ENCODE measurements around the gene MYBPH.

The MYBPH gene

GRCh38 chr1:203166192-203166940, 9.3 kb downstream of the MYBPH start:
- no peak for DNase-seq (ENCODE audit: low read depth)

DNA sequence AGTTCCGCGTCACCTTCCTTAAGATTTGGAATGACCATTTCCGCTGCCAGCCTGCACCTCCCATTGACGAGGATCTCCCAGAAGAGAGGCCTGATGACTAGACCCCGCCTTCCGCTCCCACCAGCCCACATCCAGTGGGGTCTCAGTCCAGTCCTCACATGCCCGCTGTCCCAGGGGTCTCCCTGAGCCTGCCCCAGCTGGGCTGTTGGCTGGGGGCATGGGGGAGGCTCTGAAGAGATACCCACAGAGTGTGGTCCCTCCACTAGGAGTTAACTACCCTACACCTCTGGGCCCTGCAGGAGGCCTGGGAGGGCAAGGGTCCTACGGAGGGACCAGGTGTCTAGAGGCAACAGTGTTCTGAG, 9.8 kb downstream of the MYBPH start:
- no peak for DNase-seq (ENCODE audit: low read depth)

GRCh38 chr1:203165101-203165799, 10.4 kb downstream of the MYBPH start:
- DNase-seq (ENCODE audit: low read depth) = no peak

- no peak for DNase-seq (ENCODE audit: low read depth)
Measured at GRCh38 chr1:203163891-203164635, 11.6 kb downstream of the MYBPH start.

DNA sequence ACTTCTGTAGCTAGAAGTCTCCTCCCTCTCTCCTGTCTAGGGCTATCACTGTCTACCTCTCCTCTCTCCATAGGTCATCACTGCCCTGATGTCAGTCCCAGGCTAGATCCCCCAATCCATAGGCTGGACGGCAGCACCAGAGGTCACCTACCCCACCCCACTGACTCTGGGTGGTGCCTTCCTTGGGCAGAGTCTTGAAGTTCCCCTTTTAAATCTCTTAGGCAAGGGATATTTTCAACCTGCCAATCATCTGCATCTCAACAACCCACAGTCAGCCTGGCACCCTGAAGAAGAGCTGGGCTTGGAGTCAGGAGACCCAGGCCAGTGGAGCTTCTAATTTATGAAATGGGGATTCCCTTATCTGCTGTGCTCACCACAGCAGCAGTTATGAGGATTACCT, 13.2 kb downstream of the MYBPH start:
- DNase-seq (ENCODE audit: low read depth) = no peak

DNA sequence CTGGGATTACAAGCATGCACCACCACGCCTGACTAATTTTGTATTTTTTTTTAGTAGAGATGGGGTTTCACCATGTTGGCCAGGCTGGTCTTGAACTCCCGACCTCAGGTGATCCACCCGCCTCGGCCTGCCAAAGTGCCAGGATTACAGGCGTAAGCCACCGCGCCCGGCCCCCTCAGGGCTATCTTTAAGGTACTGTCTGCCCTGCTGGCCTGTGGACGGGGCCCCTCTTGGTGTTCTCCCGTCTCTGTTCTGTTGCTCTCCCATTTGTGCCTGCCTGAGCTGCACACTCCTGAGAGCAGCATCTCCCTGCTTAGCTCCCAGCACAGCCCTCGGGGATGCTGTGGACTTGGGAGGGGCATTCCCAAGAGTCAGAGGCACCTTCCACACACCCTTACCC, 13.9 kb downstream of the MYBPH start:
- DNase-seq (ENCODE audit: low read depth) = no peak

DNA sequence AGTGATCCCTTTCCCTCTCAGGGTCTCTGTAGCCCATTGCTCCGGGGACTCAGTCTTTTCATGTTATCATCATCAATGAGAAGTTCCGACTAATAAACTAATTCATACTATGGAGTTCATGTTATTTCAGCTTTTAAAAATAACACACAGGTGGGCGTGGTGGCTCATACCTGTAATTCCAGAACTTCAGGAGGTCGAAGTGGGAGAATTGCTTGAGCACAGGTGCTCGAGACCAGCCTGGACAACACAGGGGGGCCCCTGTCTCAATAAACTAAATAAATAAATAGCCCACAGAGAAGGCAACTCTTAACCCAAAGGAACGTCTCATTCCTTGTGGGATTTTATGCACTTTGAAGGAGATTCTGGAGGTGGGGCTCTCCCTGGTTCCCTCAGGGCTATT, 14.5 kb downstream of the MYBPH start:
- DNase-seq (ENCODE audit: low read depth) = no peak

- DNase-seq (ENCODE audit: low read depth) = no peak
Measured at GRCh38 chr1:203159844-203160243, 15.8 kb downstream of the MYBPH start.

GRCh38 chr1:203158960-203159665, 16.5 kb downstream of the MYBPH start:
- no peak for DNase-seq (ENCODE audit: low read depth)

- DNase-seq (ENCODE audit: low read depth) = no peak
Measured at GRCh38 chr1:203158423-203158822, 17.2 kb downstream of the MYBPH start.

DNA sequence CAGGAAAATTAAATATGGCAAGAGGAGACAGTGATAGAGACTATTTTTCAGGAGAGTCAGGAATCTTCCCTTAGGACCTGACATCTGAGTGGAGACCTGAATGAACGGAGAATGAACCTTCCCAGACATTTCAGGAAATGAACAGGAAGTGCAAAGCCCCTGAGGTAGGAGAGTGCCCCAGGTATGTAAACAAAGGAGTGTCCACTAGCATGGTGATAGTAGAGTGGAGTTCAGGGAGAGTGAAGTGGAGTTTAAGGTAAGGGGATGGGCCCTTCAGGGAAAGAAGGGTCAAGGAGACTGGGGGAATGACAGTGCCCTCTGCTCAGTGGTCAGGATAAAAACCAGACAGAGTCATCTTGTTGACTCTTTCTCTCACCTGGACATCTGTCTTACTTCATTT, 19.3 kb downstream of the MYBPH start:
- DNase-seq (ENCODE audit: low read depth) = no peak

- no peak for DNase-seq (ENCODE audit: low read depth)
Measured at GRCh38 chr1:203153989-203154821, 21.4 kb downstream of the MYBPH start.

GRCh38 chr1:203153051-203153988, 22.3 kb downstream of the MYBPH start:
- no peak for DNase-seq (ENCODE audit: low read depth)

DNA sequence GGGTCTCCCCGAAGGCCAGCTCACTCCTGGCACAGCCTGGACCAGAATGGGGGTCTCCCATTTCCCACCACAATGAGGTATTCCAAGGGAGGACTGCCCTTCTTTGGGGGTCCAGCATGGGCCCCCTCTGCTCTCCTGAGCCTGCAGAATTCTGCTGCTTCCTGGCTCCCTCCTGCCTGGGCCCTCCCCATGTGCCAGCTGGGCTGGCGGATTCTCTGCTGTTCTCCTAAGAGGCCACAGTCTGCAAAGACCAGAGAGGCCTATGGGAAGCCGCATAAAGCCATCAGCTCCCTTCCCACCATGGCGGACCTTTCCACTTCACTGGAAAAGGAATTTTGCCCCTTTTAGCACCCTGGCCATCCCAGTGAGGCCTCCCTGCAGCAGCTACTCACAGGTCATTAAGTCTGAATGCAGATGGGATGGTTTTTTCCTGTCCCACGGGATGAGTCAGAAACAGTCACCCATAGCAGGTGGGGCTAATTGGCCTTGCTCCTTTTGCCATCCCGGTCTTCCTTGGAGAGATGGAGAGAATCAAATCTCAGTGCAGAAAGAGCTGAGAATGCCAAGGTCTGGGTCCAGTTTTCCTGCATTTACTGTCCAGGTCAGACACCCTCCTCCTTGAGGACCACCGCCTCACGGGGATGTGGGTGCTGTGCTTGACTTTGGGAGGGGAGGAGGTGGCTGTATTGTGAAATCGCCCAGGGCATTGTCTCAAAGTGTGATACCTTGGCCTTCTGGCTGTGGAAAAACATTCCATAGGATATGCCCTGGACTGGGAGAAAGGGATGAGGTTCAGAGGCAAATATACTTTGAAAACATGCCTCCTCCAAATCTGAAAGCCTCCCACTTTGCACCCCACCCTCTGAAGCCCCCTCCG, 23.2 kb downstream of the MYBPH start:
- no peak for DNase-seq (ENCODE audit: low read depth)

- DNase-seq (ENCODE audit: low read depth) = no peak
Measured at GRCh38 chr1:203151362-203152157, 24.1 kb downstream of the MYBPH start.

GRCh38 chr1:203150511-203151297, 24.9 kb downstream of the MYBPH start:
- DNase-seq (ENCODE audit: low read depth) = no peak

- no peak for DNase-seq (ENCODE audit: low read depth)
Measured at GRCh38 chr1:203149188-203149840, 26.3 kb downstream of the MYBPH start.

Measured in T follicular helper cell (primary cell).